H9 (cell line): Measurements from ENCODE around the gene NXPH3. TPM values are rescaled to one million over a fixed set of nuclear protein-coding genes. Genes with fewer than 3 reads are reported as not detected.

Experiments used
- DNase-seq: peaks from one replicate; pipeline ENCODE4 v3.0.0-alpha.2; 2017
- H2AFZ ChIP-seq: one replicate; pipeline ENCODE4 v1.6.1; 2013; ENCODE audit warnings: mild to moderate bottlenecking, low read length, control low read depth, moderate library complexity
- H2AK5ac ChIP-seq: 2 replicates; pipeline ENCODE4 v1.6.1; 2013; ENCODE audit warnings: low read length, control low read depth, mixed read lengths; ENCODE audit not compliant: insufficient read length
- H2BK120ac ChIP-seq: one replicate; pipeline ENCODE4 v1.6.1; 2013; ENCODE audit warnings: low read depth, mild to moderate bottlenecking, low read length, control low read depth, inconsistent platforms; ENCODE audit not compliant: poor library complexity, severe bottlenecking
- H2BK12ac ChIP-seq: 2 replicates; pipeline ENCODE4 v1.6.1; 2013; ENCODE audit warnings: low read length, control low read depth, mixed read lengths, low read depth; ENCODE audit not compliant: insufficient read length
- H2BK15ac ChIP-seq: 2 replicates; pipeline ENCODE4 v1.6.1; 2013; ENCODE audit warnings: low read depth, low read length, control low read depth
- H2BK20ac ChIP-seq: one replicate; pipeline ENCODE4 v1.6.1; 2013; ENCODE audit warnings: low read depth, mild to moderate bottlenecking, low read length, control low read depth, inconsistent platforms; ENCODE audit not compliant: poor library complexity, severe bottlenecking
- H2BK5ac ChIP-seq: 2 replicates; pipeline ENCODE4 v1.6.1; 2013; ENCODE audit warnings: low read length, control low read depth, mixed read lengths; ENCODE audit not compliant: insufficient read length
- H3K14ac ChIP-seq: 2 replicates; pipeline ENCODE4 v1.6.1; 2013; ENCODE audit warnings: low read length, control low read depth; ENCODE audit not compliant: insufficient read depth
- H3K18ac ChIP-seq: 2 replicates; pipeline ENCODE4 v1.6.1; 2013; ENCODE audit warnings: low read depth, mild to moderate bottlenecking, mixed read lengths, low read length, control low read depth; ENCODE audit not compliant: insufficient read length
- H3K23ac ChIP-seq: 2 replicates; pipeline ENCODE4 v1.6.1; 2013; ENCODE audit warnings: low read length, control low read depth, mixed read lengths, low read depth; ENCODE audit not compliant: insufficient read length
- H3K23me2 ChIP-seq: 2 replicates; pipeline ENCODE4 v1.6.1; 2013; ENCODE audit warnings: low read depth, mild to moderate bottlenecking, mixed read lengths, low read length, control low read depth; ENCODE audit not compliant: insufficient read length, poor library complexity, severe bottlenecking
- H3K27ac ChIP-seq: 2 replicates; pipeline ENCODE4 v1.5.1; 2013; ENCODE audit warnings: low read length, control low read depth, mixed read lengths, low read depth; ENCODE audit not compliant: insufficient read length
- H3K27me3 ChIP-seq: 2 replicates; pipeline ENCODE4 v1.6.1; 2013; ENCODE audit warnings: low read length, control low read depth, inconsistent platforms; ENCODE audit not compliant: insufficient read depth
- H3K4ac ChIP-seq: 2 replicates; pipeline ENCODE4 v1.6.1; 2013; ENCODE audit warnings: low read depth, mild to moderate bottlenecking, control low read depth, inconsistent platforms, low read length, moderate library complexity
- H3K4me1 ChIP-seq: 2 replicates; pipeline ENCODE4 v1.6.1; 2013; ENCODE audit warnings: low read length, control low read depth, inconsistent platforms; ENCODE audit not compliant: insufficient read depth
- H3K4me2 ChIP-seq: 2 replicates; pipeline ENCODE4 v1.6.1; 2013; ENCODE audit warnings: low read length, control low read depth, mixed read lengths; ENCODE audit not compliant: insufficient read length, insufficient read depth
- H3K56ac ChIP-seq: 2 replicates; pipeline ENCODE4 v1.6.1; 2013; ENCODE audit warnings: low read depth, mild to moderate bottlenecking, mixed read lengths, low read length, control low read depth; ENCODE audit not compliant: insufficient read length
- H3K79me1 ChIP-seq: 2 replicates; pipeline ENCODE4 v1.6.1; 2013; ENCODE audit warnings: low read depth, mild to moderate bottlenecking, moderate library complexity, low read length, control low read depth, inconsistent platforms; ENCODE audit not compliant: insufficient read depth, poor library complexity, severe bottlenecking
- H3K79me2 ChIP-seq: 2 replicates; pipeline ENCODE4 v1.6.1; 2013; ENCODE audit warnings: low read length, control low read depth, inconsistent platforms; ENCODE audit not compliant: insufficient read depth
- H3K9ac ChIP-seq: 2 replicates; pipeline ENCODE4 v1.6.1; 2013; ENCODE audit warnings: low read length, control low read depth, mixed read lengths; ENCODE audit not compliant: insufficient read length; ENCODE audit errors: extremely low read depth
- H3K9me3 ChIP-seq: one replicate; pipeline ENCODE4 v1.6.1; 2013; ENCODE audit warnings: low read depth, low read length, inconsistent platforms; ENCODE audit not compliant: control insufficient read depth
- H3T11ph ChIP-seq: one replicate; pipeline ENCODE4 v1.6.1; 2013; ENCODE audit warnings: mild to moderate bottlenecking, low read length, control low read depth, inconsistent platforms
- H4K20me1 ChIP-seq: one replicate; pipeline ENCODE4 v1.6.1; 2013; ENCODE audit not compliant: control insufficient read depth, insufficient read length, insufficient read depth
- H4K5ac ChIP-seq: 2 replicates; pipeline ENCODE4 v1.6.1; 2013; ENCODE audit warnings: low read depth, mild to moderate bottlenecking, mixed read lengths, low read length, control low read depth; ENCODE audit not compliant: insufficient read length
- H4K8ac ChIP-seq: replicated peaks from 2 replicates; pipeline ENCODE4 v1.6.1; 2013; ENCODE audit warnings: low read length, control low read depth, mixed read lengths, low read depth; ENCODE audit not compliant: insufficient read length
- H4K91ac ChIP-seq: 2 replicates; pipeline ENCODE4 v1.6.1; 2013; ENCODE audit warnings: low read depth, mild to moderate bottlenecking, moderate library complexity, mixed read lengths, low read length, control low read depth; ENCODE audit not compliant: insufficient read length
- H3K27ac Mint-ChIP-seq, 3 experiments: 2 replicates in 2 of 3; 3 replicates in 1 of 3; pipeline ENCODE4 v1.8.0; 2020 to 2021; ENCODE audit warnings: mixed read lengths in 3 of 3, mild to moderate bottlenecking in 1 of 3, moderate library complexity in 1 of 3
- H3K27me3 Mint-ChIP-seq: 2 replicates; pipeline ENCODE4 v1.8.0; 2021; ENCODE audit warnings: low read depth, mild to moderate bottlenecking, moderate library complexity, mixed read lengths
- H3K36me3 Mint-ChIP-seq, 3 experiments: 2 replicates in 2 of 3; 3 replicates in 1 of 3; pipeline ENCODE4 v1.8.0; 2020 to 2021; ENCODE audit warnings: low read depth in 3 of 3, mixed read lengths in 3 of 3; ENCODE audit not compliant: insufficient read depth in 1 of 3
- H3K4me1 Mint-ChIP-seq, 2 experiments: 2 replicates each; pipeline ENCODE4 v1.8.0; 2020; ENCODE audit warnings: mixed read lengths in 2 of 2
- H3K4me3 Mint-ChIP-seq, 2 experiments: 2 replicates in 1 of 2; 3 replicates in 1 of 2; pipeline ENCODE4 v1.8.0; 2020 to 2021; ENCODE audit warnings: mild to moderate bottlenecking in 2 of 2, mixed read lengths in 2 of 2, moderate library complexity in 1 of 2
- H3K9me3 Mint-ChIP-seq, 2 experiments: 2 replicates in 1 of 2; 3 replicates in 1 of 2; pipeline ENCODE4 v1.8.0; 2020; ENCODE audit warnings: mild to moderate bottlenecking in 2 of 2, mixed read lengths in 2 of 2, moderate library complexity in 1 of 2
- WGBS: extraction: QIAGEN DNeasy Blood & Tissue Kit; methylation state at CpG from one replicate; pipeline ENCODE4 v1.1.7; 2013; ENCODE audit warnings: missing lambda C conversion rate, low lambda C conversion rate, mixed read lengths; ENCODE audit not compliant: insufficient read length; ENCODE audit errors: extremely low coverage; 5-methylcytosine and 5-hydroxymethylcytosine counted together
- total RNA-seq: library from RNA; stranded (reverse); gene quantifications from 2 replicates; pipeline ENCODE4 v1.2.1, GENCODE V29; 2021
- TF ChIP-seq, protein P1 (sequence below): fragments of 200-600 bp; sonication (generic); conservative IDR thresholded peaks from 3 replicates; pipeline ENCODE4 v1.8.0; 2021; ENCODE audit warnings: antibody characterized with exemption, mild to moderate bottlenecking

Gene NXPH3
- total RNA-seq, 1 experiment from 2014 or later, result 1.3 TPM

DNA sequence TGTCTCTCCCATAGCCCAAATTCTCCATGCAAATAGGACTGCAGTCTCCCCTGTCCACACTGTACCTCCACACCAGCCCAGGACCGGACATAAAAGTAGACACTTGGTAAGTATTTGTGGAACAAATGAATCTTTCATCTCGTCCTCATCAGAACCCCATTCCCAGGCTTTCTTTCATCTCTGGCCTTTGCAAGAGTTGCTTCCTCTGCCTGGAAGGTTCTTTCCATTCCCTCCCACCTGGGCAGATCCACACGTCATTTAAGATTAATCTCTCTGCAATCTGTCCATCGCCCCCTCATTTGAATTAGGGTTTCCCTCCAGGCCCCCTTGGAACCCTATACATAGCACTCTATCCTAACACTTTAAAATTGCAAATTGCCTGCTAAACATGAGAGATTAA, 3.9 kb upstream of the NXPH3 start:
- no peak overlapping the region for H3K4me2 ChIP-seq
- H3K27ac Mint-ChIP-seq, result no peak overlapping the region
- H3K27me3 ChIP-seq, result no peaks in the 10 kb centered on the region; the same call in 1 of the 2 replicates
- no peaks in the 10 kb centered on the region for H3K36me3 Mint-ChIP-seq
- H3K23me2 ChIP-seq, result peaks cover 5% of the 10 kb centered on the region
- H3K4me3 Mint-ChIP-seq, result no peak overlapping the region
- no peak overlapping the region for H4K8ac ChIP-seq
- H2BK12ac ChIP-seq, result no peak overlapping the region
- H3K9me3 Mint-ChIP-seq, result no peaks in the 10 kb centered on the region; a peak in 1 of 5 replicates
- DNase-seq, result no peak
- H4K20me1 ChIP-seq, result no peaks in the 10 kb centered on the region
- no peak overlapping the region for H3K4ac ChIP-seq
- no peak overlapping the region for H4K91ac ChIP-seq
- H2AK5ac ChIP-seq, result no peak overlapping the region
- H3K4me1 Mint-ChIP-seq, result peaks cover 15 to 48% of the 10 kb centered on the region in 2 experiments
- no peak overlapping the region for H3K23ac ChIP-seq
- no peaks in the 10 kb centered on the region for H3K9me3 ChIP-seq
- H4K5ac ChIP-seq, result no peak overlapping the region
- no peak overlapping the region for H3K56ac ChIP-seq
- no peak overlapping the region for H2BK5ac ChIP-seq
- H2AFZ ChIP-seq, result no peak overlapping the region
- H2BK15ac ChIP-seq, result no peak overlapping the region
- H3K27me3 Mint-ChIP-seq, result peaks cover 63% of the 10 kb centered on the region
- no CpG with 5 or more reads among the region's 4 CpGs for WGBS
- no peaks in the 10 kb centered on the region for H3K79me1 ChIP-seq
- TF ChIP-seq, protein P1, sequence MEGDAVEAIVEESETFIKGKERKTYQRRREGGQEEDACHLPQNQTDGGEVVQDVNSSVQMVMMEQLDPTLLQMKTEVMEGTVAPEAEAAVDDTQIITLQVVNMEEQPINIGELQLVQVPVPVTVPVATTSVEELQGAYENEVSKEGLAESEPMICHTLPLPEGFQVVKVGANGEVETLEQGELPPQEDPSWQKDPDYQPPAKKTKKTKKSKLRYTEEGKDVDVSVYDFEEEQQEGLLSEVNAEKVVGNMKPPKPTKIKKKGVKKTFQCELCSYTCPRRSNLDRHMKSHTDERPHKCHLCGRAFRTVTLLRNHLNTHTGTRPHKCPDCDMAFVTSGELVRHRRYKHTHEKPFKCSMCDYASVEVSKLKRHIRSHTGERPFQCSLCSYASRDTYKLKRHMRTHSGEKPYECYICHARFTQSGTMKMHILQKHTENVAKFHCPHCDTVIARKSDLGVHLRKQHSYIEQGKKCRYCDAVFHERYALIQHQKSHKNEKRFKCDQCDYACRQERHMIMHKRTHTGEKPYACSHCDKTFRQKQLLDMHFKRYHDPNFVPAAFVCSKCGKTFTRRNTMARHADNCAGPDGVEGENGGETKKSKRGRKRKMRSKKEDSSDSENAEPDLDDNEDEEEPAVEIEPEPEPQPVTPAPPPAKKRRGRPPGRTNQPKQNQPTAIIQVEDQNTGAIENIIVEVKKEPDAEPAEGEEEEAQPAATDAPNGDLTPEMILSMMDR, result no peak
- H3K79me2 ChIP-seq, result no peaks in the 10 kb centered on the region
- H2BK120ac ChIP-seq, result no peak overlapping the region
- no peak overlapping the region for H3K18ac ChIP-seq
- H3K9ac ChIP-seq, result no peak overlapping the region
- H2BK20ac ChIP-seq, result no peak overlapping the region
- H3K4me1 ChIP-seq, result no peaks in the 10 kb centered on the region
- H3T11ph ChIP-seq, result no peak overlapping the region
- H3K27ac ChIP-seq, result no peak overlapping the region
- H3K14ac ChIP-seq, result no peak overlapping the region
